T-helper 2 cell treated with Interferon-gamma antibody and Interleukin-4, amounts not matched to agents 100 ng/mL and 5 ng/mL, for 36 hours (primary cell): Measurements from ENCODE around the gene CASTOR1. TPM values are rescaled to one million over a fixed set of nuclear protein-coding genes. Genes with fewer than 3 reads are reported as not detected.

Experiments used
- intact Hi-C: fragments of 100-400 bp; cut with micrococcal nuclease; formaldehyde crosslinking; loops from one replicate; pipeline ENCODE4 v1.15.1; 2023
- total RNA-seq: library from RNA; stranded (reverse); gene quantifications from 2 replicates; pipeline ENCODE4 v1.2.3, GENCODE V29; 2022

Gene CASTOR1
- total RNA-seq, 1 donor from 2014 or later, result 23.2 TPM

GRCh38 chr22:30247561-30247960 lies 41.7 kb downstream of the CASTOR1 start:
- intact Hi-C loops, result loop anchor here (5.0 kb wide), 1 partner anchor 70 kb away; no protein-coding TSS in a partner anchor

GRCh38 chr22:30246814-30247376 lies 42.4 kb downstream of the CASTOR1 start:
- intact Hi-C loops, result loop anchor here (1.0 to 5.0 kb wide), 3 partner anchors 20 to 143 kb away; no protein-coding TSS in a partner anchor

DNA sequence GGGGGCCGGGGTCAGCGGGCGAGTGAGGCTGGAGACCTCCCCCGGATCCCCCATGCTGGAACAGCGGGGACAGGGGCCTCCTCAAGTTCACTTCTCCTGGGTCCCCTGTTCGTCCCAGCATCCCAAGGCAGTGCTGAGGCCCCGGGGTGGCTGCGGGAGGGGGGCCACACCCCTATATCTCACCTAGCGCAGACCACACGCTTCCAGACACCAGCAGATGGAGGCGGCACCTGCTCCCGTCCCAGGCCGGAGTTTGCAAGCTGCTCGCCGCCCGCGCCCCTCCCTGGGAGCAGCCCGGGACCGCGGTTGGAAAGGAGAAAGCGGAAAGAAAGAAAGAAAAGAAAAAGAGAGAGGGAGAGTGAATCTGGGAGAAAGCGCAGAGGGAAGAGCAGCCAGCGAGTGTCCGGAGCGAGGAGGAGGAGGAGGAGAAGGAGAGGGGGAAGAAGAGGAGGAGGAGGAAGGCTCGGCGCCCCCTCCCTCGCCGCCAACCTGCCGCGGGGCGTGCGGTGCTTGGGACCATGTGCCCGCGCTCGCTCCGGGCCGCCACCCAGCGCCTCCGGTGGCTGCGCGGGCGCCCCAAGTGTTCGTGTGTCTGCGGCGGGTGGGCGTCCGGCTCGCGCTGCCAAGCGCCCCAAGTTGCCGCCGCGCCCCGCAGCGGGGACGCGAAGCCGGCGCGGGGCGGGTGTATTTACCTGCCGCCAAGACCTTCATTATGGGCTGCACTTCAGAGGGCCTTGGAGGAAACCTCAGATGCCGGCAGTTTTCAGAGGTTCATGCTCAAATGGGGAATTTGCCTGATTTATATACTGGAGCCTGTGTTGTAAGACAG lies 43.1 kb downstream of the CASTOR1 start, which contains the start of gene LIF:
LIF (minus strand) TSS at position 775 of the 829 bp plus-strand sequence; CDS start at position 711, 64 bp downstream.
- intact Hi-C loops, result loop anchor here (1.0 to 5.0 kb wide), 3 partner anchors 21 to 142 kb away; no protein-coding TSS in a partner anchor

- intact Hi-C loops, result loop anchor here (5.0 kb wide), 1 partner anchor 68 kb away; no protein-coding TSS in a partner anchor
Observed at GRCh38 chr22:30245181-30245984, 43.9 kb downstream of the CASTOR1 start.

DNA sequence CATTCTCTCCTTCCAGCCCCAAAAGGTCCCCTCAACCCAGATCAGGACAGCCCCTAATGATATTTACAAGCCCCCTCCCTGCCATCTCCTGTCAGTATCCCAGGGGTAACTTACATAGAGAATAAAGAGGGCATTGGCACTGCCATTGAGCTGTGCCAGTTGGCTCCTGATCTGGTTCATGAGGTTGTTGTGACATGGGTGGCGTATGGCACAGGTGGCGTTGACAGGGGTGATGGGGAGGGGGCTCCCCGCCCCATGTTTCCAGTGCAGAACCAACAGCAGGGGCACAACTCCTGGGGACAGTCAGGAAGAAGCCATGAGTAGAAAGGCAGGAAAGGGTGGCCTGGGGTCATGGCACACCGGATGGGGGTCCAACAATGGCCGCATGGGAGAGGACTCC lies 44.7 kb downstream of the CASTOR1 start:
- intact Hi-C loops, result loop anchor here (5.0 kb wide), 1 partner anchor 67 kb away; no protein-coding TSS in a partner anchor

DNA sequence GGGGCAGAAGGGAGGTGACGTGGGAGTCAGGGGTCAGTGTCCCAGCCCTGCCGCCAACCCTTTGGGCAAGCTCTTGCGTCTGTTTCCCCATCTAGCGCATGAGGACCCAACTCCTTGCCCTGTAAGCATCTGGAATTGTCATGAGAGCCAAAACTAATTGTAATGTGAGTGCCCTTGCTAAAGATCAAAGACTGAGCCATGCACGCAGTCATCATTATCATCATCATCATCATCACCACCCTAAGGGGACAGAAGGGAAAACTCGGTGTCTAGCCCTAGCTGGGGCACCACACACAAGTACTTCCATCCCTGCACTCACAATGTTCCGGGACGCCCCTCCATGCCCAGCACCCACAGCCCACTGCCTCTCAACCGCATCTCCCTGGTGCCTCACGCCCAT lies 45.2 kb downstream of the CASTOR1 start:
- intact Hi-C loops, result no loop called here

- intact Hi-C loops, result no loop called here
Observed at GRCh38 chr22:30243661-30244060, 45.6 kb downstream of the CASTOR1 start.

GRCh38 chr22:30241576-30242371 lies 47.5 kb downstream of the CASTOR1 start:
- intact Hi-C loops, result no loop called here

DNA sequence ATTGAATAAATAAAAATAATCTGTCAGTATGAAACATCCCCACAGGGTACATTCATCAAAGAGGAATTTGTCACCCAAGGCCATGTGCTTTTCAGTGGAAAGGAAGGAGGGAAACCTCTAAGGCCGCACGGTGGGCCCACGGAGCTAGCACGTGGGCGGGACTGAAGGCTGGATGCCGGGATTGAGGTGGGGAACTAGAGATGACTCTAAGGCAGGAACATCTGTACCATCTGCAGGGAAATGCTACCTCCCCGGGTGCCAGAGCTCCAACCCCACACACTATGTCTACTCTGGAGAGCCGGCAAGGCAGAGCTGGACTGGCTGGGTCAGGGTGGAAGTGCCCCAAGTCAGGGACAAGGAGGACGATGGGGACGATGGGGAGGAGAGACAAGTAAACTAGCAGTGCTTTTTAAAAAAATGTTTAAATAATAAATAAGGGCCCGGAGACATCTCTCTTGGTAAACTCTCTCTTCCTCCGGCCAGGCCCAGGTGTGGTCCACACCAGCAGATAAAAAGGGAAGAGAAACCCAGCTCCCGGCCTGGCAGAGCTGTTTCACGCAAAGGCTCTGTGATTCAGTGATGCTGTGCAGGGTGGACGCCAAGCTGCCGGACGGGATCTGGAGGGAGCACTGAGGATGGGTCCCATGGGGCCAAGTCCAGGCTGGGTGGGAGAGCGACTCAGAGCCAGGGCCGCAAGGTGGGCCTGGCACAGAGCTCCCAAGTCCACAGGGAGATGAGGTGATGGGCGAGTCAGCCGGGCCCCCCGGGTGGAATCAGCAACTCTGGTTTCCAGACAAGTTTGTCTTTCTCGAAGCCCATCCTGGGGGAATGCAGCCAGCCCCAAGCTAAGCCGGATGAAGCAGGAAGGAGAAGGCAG lies 48.5 kb downstream of the CASTOR1 start:
- intact Hi-C loops, result no loop called here

DNA sequence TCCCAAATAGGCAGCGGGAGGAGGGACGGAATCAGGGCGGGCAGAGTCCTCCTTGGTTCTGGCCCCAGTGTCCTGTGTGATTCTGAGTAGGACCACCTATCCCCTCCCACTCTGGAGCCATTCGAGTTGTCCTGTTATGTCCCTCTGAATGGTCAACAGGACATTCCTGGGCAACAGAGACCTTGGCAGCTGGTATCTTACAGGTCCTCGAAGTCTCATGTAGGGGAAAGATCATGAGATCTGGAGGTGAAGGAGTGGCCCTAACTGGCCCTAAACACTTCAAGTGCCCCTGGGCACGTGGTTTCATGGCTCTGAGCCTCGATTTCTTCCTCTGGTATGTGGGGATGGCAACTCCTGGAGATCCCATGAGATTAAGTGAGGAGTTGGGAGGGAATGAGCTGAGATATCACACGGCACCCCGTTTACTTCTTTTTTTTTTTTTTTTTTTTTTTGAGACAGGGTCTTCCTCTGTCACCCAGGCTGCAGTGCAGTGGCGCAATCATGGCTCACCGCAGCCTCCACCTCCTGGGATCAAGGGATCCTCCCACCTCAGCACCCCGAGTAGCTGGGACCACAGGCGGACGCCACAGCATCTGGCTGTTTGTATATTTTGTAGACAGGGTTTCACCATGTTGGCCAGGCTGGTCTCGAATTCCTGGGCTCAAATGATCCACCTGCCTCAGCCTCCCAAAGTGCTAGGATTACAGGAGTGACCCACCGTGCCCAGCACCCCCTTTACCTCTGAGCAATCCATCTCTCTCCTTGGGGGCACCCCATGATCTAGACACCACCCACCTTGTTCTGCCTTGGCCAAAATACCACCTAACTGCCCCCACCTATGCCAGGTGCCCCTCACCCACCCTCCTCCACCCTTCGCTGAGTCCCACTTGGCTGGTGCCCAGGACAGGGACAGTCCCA lies 49.6 kb downstream of the CASTOR1 start:
- intact Hi-C loops, result no loop called here

DNA sequence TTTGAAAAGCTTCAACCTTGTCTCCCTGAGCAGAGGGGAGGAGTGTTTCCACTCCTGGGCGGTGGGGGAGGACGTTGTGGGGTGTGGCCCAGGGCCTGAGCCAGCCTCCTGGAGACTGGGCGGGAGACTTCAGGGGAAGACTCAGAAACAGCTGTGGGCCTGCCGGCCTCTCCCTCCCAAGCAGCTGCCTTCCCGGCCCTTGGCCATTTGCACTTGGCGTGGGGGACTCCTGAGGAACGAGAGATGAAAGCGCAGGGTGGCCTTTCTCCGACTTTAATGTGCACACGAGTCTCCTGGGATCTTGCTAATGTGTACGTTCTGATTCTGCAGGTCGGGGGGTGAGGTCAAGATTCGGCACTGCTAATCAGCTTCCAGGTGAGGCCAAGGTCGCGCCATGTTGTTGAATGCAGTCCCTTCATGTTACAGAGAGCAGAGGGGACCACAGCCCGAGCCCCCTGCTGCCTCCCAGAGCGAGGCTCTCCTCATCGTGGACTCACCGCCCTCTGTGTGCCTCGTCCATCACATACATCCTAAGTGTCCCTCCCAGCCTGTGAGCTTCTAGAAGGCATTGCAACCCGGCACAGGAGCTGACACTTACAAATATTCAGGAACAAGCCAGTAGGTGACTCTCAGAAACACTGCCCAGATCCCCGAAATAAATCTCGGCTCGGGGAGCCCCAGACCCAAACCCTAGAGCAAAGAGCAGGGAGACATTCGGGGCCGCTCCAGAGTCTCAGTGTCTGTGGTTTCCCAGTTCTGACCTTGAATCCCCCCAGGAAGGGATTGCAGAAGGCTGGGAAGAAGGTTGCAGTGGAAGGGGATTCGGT lies 50.4 kb downstream of the CASTOR1 start:
- intact Hi-C loops, result no loop called here

GRCh38 chr22:30238136-30238535 lies 51.2 kb downstream of the CASTOR1 start:
- intact Hi-C loops, result no loop called here

DNA sequence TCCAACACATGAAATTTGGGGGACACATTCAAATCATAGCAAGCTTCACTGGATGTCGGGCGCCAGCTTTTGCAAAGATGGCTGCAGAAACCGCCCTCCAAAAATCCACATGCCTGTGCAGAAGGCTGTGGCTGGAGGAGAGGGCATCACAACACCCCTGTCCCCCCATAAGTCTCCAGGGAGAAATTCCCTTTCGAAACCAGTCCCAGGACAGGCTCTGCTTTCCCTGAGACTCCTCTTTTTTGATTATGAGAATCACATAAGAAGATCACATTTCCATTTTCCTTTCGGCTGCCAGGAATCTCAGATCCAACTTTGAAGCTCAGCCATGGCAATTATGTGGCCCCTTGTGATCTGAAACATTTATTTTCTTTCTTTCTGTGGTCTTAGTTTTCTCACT lies 52.4 kb downstream of the CASTOR1 start:
- intact Hi-C loops, result no loop called here

- intact Hi-C loops, result no loop called here
Observed at GRCh38 chr22:30235687-30236170, 53.6 kb downstream of the CASTOR1 start.
